Neural crest cell (in vitro differentiated cells): ENCODE data around the gene FKBP2. TPM values are rescaled to one million over a fixed set of nuclear protein-coding genes. Genes with fewer than 3 reads are reported as not detected.

Experiments
- DNase-seq: peaks from one replicate; pipeline ENCODE4 v3.0.0; 2021; ENCODE audit warnings: low read depth, mixed read lengths, low spot score
- H3K27ac Mint-ChIP-seq: one replicate; pipeline ENCODE4 v1.8.0; 2021; ENCODE audit warnings: mild to moderate bottlenecking, mixed read lengths; ENCODE audit not compliant: unreplicated experiment
- H3K27me3 Mint-ChIP-seq: 2 replicates; pipeline ENCODE4 v1.8.0; 2021; ENCODE audit warnings: low read depth, mild to moderate bottlenecking, mixed read lengths
- H3K36me3 Mint-ChIP-seq: 2 replicates; pipeline ENCODE4 v1.8.0; 2021; ENCODE audit warnings: low read depth, mild to moderate bottlenecking, mixed read lengths
- H3K4me1 Mint-ChIP-seq: 2 replicates; pipeline ENCODE4 v1.8.0; 2021; ENCODE audit warnings: mixed read lengths
- H3K4me3 Mint-ChIP-seq: one replicate; pipeline ENCODE4 v1.8.0; 2021; ENCODE audit warnings: mild to moderate bottlenecking, mixed read lengths
- H3K9me3 Mint-ChIP-seq: 2 replicates; pipeline ENCODE4 v1.8.0; 2021; ENCODE audit warnings: mixed read lengths
- total RNA-seq: library from RNA; stranded (reverse); gene quantifications from 2 replicates; pipeline ENCODE4 v1.2.1, GENCODE V29; 2021
- TF ChIP-seq, protein P1 (sequence below): fragments of 200-600 bp; sonication (generic); conservative IDR thresholded peaks from 2 replicates; pipeline ENCODE4 v1.5.0; 2021; ENCODE audit warnings: antibody characterized with exemption, mild to moderate bottlenecking

The FKBP2 gene
- total RNA-seq, 1 donor from 2014 or later, result 29.2 TPM

DNA sequence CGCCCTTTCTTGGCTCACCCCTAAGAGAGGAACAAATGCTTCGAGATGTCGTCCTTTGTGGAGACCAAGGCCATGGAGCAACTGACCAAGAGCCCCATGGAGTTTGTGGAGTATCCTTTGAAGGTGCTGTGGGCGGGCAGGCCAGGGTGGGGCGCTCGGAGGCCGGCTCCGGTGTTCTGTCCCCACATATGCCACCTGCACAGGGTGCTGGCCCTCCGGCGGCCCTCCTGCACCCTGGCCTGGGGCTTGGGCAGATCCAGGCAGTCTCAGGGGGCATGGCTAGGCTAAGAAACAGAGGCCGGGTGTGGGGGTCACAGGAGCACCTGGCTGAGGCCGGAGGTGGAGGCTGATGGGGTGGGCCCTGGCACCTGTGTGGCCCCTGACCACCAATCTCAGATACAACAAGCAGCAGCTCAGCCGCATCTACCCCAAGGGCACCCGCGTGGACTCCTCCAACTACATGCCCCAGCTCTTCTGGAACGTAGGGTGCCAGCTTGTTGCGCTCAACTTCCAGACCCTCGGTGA lies 20.7 kb downstream of the FKBP2 start:
- TF ChIP-seq, protein P1, sequence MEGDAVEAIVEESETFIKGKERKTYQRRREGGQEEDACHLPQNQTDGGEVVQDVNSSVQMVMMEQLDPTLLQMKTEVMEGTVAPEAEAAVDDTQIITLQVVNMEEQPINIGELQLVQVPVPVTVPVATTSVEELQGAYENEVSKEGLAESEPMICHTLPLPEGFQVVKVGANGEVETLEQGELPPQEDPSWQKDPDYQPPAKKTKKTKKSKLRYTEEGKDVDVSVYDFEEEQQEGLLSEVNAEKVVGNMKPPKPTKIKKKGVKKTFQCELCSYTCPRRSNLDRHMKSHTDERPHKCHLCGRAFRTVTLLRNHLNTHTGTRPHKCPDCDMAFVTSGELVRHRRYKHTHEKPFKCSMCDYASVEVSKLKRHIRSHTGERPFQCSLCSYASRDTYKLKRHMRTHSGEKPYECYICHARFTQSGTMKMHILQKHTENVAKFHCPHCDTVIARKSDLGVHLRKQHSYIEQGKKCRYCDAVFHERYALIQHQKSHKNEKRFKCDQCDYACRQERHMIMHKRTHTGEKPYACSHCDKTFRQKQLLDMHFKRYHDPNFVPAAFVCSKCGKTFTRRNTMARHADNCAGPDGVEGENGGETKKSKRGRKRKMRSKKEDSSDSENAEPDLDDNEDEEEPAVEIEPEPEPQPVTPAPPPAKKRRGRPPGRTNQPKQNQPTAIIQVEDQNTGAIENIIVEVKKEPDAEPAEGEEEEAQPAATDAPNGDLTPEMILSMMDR, result no peak
- Mint-ChIP-seq H3K27ac (no peak overlapping the region), H3K36me3 (peaks cover 15% of the 10 kb centered on the region), H3K9me3 (no peaks in the 10 kb centered on the region), H3K4me3 (no peak overlapping the region), H3K27me3 (no peaks in the 10 kb centered on the region), H3K4me1 (peaks cover 14% of the 10 kb centered on the region)
- DNase-seq, result no peak

GRCh38 chr11:64262271-64263002 lies 21.5 kb downstream of the FKBP2 start:
- Mint-ChIP-seq H3K27ac (no peak overlapping the region), H3K36me3 (peaks cover 15% of the 10 kb centered on the region), H3K4me3 (no peak overlapping the region), H3K27me3 (no peaks in the 10 kb centered on the region), H3K9me3 (no peaks in the 10 kb centered on the region), H3K4me1 (peaks cover 14% of the 10 kb centered on the region)
- TF ChIP-seq, protein P1, result no peak
- no peak for DNase-seq

GRCh38 chr11:64263021-64263946 lies 22.4 kb downstream of the FKBP2 start:
- Mint-ChIP-seq H3K27me3 (no peaks in the 10 kb centered on the region), H3K4me1 (peaks cover 14% of the 10 kb centered on the region), H3K27ac (peak overlapping the region; percentile 97), H3K9me3 (no peaks in the 10 kb centered on the region), H3K36me3 (peaks cover 13% of the 10 kb centered on the region), H3K4me3 (peak overlapping the region; percentile 49)
- no peak for DNase-seq
- TF ChIP-seq, protein P1, result no peak

- no peak overlapping the region for H3K27ac Mint-ChIP-seq
- peaks cover 13% of the 10 kb centered on the region for H3K36me3 Mint-ChIP-seq
Observed at GRCh38 chr11:64263947-64264317, 23.0 kb downstream of the FKBP2 start.

DNA sequence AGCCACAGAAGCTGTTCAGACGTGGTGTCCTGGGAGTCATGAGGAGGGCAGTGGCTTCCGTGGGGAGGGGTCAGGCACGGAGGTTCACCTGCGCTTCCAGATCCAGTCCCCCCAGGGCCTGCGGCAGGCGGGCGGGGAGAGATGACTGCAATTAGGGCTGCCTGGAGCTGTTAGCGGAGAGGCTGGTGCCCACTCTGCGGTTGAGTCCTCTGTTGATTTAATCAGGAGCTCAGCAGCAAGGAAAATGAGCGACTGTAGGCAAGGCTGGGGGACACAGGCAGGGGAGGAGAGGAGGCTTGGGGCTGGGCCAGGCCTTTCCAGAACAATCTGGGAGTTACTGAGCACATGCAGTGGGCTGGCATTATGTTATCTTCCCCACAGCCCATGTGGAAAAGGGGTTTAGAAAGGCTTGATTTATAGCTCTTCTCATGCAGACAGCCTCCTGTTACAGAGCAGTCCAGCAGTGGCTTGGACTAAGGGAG lies 23.5 kb downstream of the FKBP2 start:
- Mint-ChIP-seq H3K27me3 (no peaks in the 10 kb centered on the region), H3K9me3 (no peaks in the 10 kb centered on the region), H3K27ac (no peak overlapping the region), H3K4me3 (peak overlapping the region; percentile 38), H3K4me1 (peaks cover 20% of the 10 kb centered on the region), H3K36me3 (peaks cover 10% of the 10 kb centered on the region)
- DNase-seq, result no peak
- TF ChIP-seq, protein P1, result no peak

More at GRCh38 chr11:64263947-64264317, 23.0 kb downstream of the FKBP2 start:
- DNase-seq, result no peak
- H3K4me1 Mint-ChIP-seq, result peaks cover 18% of the 10 kb centered on the region
- TF ChIP-seq, protein P1, result no peak
- H3K9me3 Mint-ChIP-seq, result no peaks in the 10 kb centered on the region
- H3K4me3 Mint-ChIP-seq, result peak overlapping the region; percentile 38
- no peaks in the 10 kb centered on the region for H3K27me3 Mint-ChIP-seq
